GM21515 (cell line): Measurements from ENCODE around the gene ADK.

Source experiments
- ATAC-seq: cut with Tn5 transposase; IDR thresholded peaks from one replicate; pipeline ENCODE4 v1.9.1; 2021; ENCODE audit not compliant: unreplicated experiment

Gene ADK

GRCh38 chr10:74231375-74231774, 80.4 kb downstream of the ADK start:
- no peak for ATAC-seq

GRCh38 chr10:74233281-74233680, 82.3 kb downstream of the ADK start:
- ATAC-seq, result no peak

- no peak for ATAC-seq
Measured at GRCh38 chr10:74234569-74234968, 83.5 kb downstream of the ADK start.

- ATAC-seq, result no peak
Measured at GRCh38 chr10:74238031-74238431, 87.0 kb downstream of the ADK start.

GRCh38 chr10:74238516-74238915, 87.5 kb downstream of the ADK start:
- ATAC-seq, result no peak

- no peak for ATAC-seq
Measured at GRCh38 chr10:74243067-74243466, 92.0 kb downstream of the ADK start.

GRCh38 chr10:74244097-74244685, 93.2 kb downstream of the ADK start:
- ATAC-seq, result no peak

GRCh38 chr10:74244807-74245206, 93.8 kb downstream of the ADK start:
- ATAC-seq, result no peak

- no peak for ATAC-seq
Measured at GRCh38 chr10:74246495-74246894, 95.5 kb downstream of the ADK start.

GRCh38 chr10:74249865-74250264, 98.8 kb downstream of the ADK start:
- ATAC-seq, result no peak

- ATAC-seq, result no peak
Measured at GRCh38 chr10:74255214-74255613, 104.2 kb downstream of the ADK start.

- ATAC-seq, result no peak
Measured at GRCh38 chr10:74255888-74256357, 104.9 kb downstream of the ADK start.

GRCh38 chr10:74262856-74263255, 111.8 kb downstream of the ADK start:
- ATAC-seq, result no peak

GRCh38 chr10:74263996-74264395, 113.0 kb downstream of the ADK start:
- ATAC-seq, result no peak

- no peak for ATAC-seq
Measured at GRCh38 chr10:74272288-74272687, 121.3 kb downstream of the ADK start.

GRCh38 chr10:74275755-74276290, 124.8 kb downstream of the ADK start:
- no peak for ATAC-seq

GRCh38 chr10:74276416-74276815, 125.4 kb downstream of the ADK start:
- ATAC-seq, result no peak

- ATAC-seq, result no peak
Measured at GRCh38 chr10:74282151-74282847, 131.3 kb downstream of the ADK start.

- no peak for ATAC-seq
Measured at GRCh38 chr10:74282848-74283210, 131.8 kb downstream of the ADK start.

- ATAC-seq, result no peak
Measured at GRCh38 chr10:74289188-74289587, 138.2 kb downstream of the ADK start.

GRCh38 chr10:74289951-74290350, 138.9 kb downstream of the ADK start:
- ATAC-seq, result no peak

GRCh38 chr10:74290708-74291107, 139.7 kb downstream of the ADK start:
- ATAC-seq, result no peak
